ENCODE data around the gene CAMTA1.
"Not testable (repeated sequence)": the region's sequence is repeated elsewhere in the genome, so short reads cannot be mapped to it uniquely, and the experiment has no call there.

CAMTA1 gene

DNA sequence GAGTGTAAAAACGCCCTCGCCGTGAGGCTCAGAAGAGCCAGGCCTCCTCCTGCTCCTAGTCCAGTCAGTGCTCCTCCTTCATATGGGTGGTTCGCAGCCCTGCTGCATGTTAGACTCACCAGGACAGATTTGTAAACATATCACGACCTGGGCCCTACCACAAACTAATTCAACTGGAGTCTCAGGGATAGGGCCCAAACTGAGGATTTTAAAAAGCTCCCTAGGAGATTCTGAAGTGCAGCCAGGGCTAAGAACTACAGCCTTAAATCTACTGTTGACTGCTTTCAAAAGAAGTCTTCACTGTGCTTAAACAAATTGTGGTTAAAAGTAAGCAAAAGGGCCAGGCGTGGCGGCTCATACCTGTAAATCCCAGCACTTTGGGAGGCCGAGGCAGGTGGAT lies 57.0 kb downstream of the CAMTA1 start:
- DNase-seq (ENCODE audit: extremely low spot score), result no peak
- CTCF ChIA-PET, result no interaction called here
- no peak for TF ChIP-seq L3MBTL2 (conservative IDR thresholded peaks at IDR 0.05)
- no peak for TF ChIP-seq ELF4 (IDR thresholded peaks at IDR 0.05)
- TF ChIP-seq SP1 (IDR thresholded peaks at IDR 0.05), result no peak
- POLR2A ChIA-PET, result no interaction called here

DNA sequence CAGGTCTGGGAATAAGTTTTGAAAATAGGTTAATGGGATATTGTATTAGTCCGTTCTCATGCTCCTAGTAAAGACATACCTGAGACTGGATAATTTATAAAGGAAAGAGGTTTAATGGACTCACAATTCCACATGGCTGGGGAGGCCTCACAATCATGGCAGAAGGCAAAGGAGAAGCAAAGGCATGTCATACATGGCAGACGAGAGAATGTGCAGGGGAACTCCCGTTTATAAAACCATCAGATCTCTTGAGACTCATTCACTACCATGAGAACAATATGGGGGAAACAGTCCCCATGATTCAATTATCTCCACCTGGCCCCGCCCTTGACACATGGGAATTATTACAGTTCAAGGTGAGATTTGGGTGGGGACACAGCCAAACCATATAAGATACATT lies 60.5 kb downstream of the CAMTA1 start:
- CTCF ChIA-PET, result not testable (repeated sequence)

DNA sequence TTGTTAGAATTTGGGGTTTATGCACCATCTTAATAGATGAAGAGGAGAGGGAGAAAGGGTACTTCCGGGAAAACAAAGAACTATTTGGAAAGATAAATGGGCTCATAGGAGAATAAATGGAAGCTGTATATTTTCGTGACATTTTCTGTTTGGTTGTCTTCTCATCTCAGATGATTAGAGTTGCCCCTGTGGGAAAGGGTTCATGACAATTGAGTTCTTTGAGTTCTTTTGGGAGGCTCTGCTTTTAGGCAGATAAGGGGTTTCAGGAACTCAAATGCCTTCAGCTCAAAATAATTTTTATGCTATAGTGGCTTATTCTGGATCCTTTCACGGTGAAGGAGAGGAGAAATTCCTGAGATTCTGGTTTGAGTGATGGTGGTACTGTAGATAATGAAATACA lies 63.6 kb downstream of the CAMTA1 start:
- no peak for TF ChIP-seq FOXM1 (IDR thresholded peaks at IDR 0.05; ENCODE audit: borderline replicate concordance)
- TF ChIP-seq FOXA1 (IDR thresholded peaks at IDR 0.05), result no peak
- ChIA-PET CTCF (no interaction called here), POLR2A (no interaction called here)
- no peak for DNase-seq (ENCODE audit: extremely low spot score)

More for the DNA sequence above, 60.5 kb downstream of the CAMTA1 start:
- DNase-seq (ENCODE audit: extremely low spot score); POLR2A ChIA-PET: not testable (repeated sequence)

DNA sequence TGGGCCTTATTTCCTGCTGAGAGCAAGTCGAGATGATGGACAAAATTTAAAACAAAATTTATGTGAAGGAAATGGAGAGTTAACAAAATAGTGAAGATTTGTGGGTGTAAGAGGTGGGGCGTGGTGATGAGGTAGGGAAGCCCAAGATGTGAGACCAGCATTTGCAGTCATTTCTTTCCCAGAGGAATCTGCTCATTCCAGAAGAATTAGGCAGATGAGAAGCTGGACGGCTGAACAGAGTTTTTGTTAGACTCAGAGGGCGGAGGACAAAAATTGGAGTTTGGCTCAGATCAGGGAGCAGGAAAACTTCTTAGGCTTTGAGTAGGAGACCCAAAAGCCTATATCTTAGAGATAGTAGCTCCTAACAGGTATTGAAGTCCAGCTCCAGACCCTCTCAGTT lies 65.3 kb downstream of the CAMTA1 start:
- DNase-seq (ENCODE audit: extremely low spot score), result no peak
- ChIA-PET POLR2A (no interaction called here), CTCF (no interaction called here)
- TF ChIP-seq FOXM1 (IDR thresholded peaks at IDR 0.05; ENCODE audit: borderline replicate concordance), result no peak
- TF ChIP-seq CTBP1 (IDR thresholded peaks at IDR 0.05; ENCODE audit: borderline replicate concordance), result no peak
- TF ChIP-seq FOXK2 (IDR thresholded peaks at IDR 0.05), result no peak
- TF ChIP-seq NFRKB (IDR thresholded peaks at IDR 0.05), result no peak
- no peak for TF ChIP-seq ELF4 (IDR thresholded peaks at IDR 0.05)
- no peak for TF ChIP-seq ARNT (IDR thresholded peaks at IDR 0.05)
- TF ChIP-seq L3MBTL2 (conservative IDR thresholded peaks at IDR 0.05), result no peak
- no peak for TF ChIP-seq SUZ12 (IDR thresholded peaks at IDR 0.05)
- TF ChIP-seq TARDBP (IDR thresholded peaks at IDR 0.05), result no peak
- TF ChIP-seq ZNF384 (IDR thresholded peaks at IDR 0.05), result no peak
- no peak for TF ChIP-seq FOXA1 (IDR thresholded peaks at IDR 0.05)
- TF ChIP-seq BHLHE40 (IDR thresholded peaks at IDR 0.05; ENCODE audit: borderline replicate concordance), result no peak
- no peak for TF ChIP-seq SP1 (IDR thresholded peaks at IDR 0.05)
- TF ChIP-seq, protein P1, sequence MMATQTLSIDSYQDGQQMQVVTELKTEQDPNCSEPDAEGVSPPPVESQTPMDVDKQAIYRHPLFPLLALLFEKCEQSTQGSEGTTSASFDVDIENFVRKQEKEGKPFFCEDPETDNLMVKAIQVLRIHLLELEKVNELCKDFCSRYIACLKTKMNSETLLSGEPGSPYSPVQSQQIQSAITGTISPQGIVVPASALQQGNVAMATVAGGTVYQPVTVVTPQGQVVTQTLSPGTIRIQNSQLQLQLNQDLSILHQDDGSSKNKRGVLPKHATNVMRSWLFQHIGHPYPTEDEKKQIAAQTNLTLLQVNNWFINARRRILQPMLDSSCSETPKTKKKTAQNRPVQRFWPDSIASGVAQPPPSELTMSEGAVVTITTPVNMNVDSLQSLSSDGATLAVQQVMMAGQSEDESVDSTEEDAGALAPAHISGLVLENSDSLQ (IDR thresholded peaks at IDR 0.05), result no peak
- TF ChIP-seq HDGF (IDR thresholded peaks at IDR 0.05; ENCODE audit: borderline replicate concordance), result no peak
- TF ChIP-seq LEF1 (IDR thresholded peaks at IDR 0.05; ENCODE audit: borderline replicate concordance), result no peak

DNA sequence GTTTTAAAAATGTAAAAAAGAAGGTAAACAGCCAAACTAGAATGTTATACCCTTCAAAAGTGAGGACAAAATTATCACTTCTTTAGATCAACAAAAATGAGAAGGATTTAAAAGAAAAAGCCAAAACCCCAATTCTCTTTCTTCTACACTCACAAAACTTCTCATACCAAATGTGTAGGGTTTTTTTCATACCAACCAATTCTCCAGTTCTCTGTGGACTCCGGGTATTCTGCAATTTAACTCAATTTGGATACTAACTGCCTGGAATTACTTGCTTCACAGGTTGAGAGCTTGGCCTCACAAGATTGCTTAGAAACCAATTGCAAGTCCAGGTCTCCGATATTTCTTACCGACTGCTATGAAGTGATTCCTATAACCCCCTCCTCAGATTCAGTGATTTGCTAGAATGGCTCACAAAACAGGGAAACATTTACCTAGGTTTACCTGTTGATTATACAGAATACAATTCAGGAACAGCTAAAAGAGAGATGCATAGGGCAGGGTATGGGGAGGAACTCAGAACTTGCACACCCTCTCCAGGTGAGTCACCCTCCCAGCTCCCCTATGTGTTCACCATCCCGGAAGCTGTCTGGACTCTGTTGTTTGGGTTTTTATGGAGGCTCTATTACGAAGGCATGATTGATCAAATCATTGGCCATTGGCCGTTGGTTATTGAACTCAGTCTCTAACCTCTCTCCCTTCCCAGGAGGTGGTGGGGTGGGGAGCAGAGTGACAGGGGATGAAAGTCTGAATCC lies 67.1 kb downstream of the CAMTA1 start:
- no peak for TF ChIP-seq ELF4 (IDR thresholded peaks at IDR 0.05)
- no peak for DNase-seq (ENCODE audit: extremely low spot score)
- ChIA-PET CTCF (interaction anchor here (0.6 kb wide), 1 partner anchor 430 kb away, joined by 3 read pairs; no protein-coding TSS in a partner anchor), POLR2A (no interaction called here)

DNA sequence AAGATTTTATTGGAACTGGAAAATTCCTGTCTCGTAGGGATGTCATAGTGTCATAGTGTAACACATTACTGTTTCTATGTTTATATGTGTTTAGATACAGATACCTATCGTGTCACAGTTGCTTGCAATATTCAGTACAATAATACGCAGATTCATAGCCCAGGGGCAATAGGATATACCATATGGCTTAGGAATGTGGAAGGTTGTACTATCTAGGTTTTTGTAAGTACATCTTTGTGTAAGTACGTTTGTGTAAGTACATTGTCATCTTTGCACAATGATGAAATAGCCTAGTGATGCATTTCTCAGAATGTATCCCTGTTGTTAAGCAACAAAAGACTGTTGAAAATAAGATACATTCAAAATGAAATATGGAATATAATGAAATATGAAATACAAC lies 68.9 kb downstream of the CAMTA1 start:
- TF ChIP-seq L3MBTL2 (conservative IDR thresholded peaks at IDR 0.05) (no peak), TARDBP (IDR thresholded peaks at IDR 0.05) (no peak), FOXM1 (IDR thresholded peaks at IDR 0.05; ENCODE audit: borderline replicate concordance) (no peak), ELF4 (IDR thresholded peaks at IDR 0.05) (no peak), ZNF384 (IDR thresholded peaks at IDR 0.05) (no peak), FOXK2 (IDR thresholded peaks at IDR 0.05) (no peak), FOXA1 (IDR thresholded peaks at IDR 0.05) (no peak), CTBP1 (IDR thresholded peaks at IDR 0.05; ENCODE audit: borderline replicate concordance) (no peak)
- TF ChIP-seq, protein P1 (IDR thresholded peaks at IDR 0.05), result no peak
- CTCF ChIA-PET, result no interaction called here
- POLR2A ChIA-PET, result no interaction called here
- DNase-seq (ENCODE audit: extremely low spot score), result no peak

DNA sequence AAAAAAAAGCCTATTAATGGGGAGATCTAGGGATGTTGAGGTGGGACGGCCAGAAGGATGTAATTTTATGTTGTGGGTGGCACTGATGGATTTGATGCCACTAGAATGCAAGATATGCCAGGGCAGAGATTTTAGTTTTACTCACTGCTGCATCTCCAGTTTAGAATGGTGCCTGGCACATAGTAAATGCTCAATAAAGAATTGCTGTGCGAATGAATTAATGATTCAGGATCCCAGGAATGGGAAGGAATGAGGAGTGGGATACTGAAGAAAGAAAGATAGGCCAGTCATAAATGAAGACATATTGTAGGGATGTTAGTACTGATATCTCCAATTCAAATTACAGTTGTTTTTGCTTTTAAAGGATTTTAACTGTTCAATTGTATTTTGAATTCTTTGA lies 72.6 kb downstream of the CAMTA1 start:
- CTCF ChIA-PET, result interaction anchor here (0.6 kb wide), 1 partner anchor 13 kb away, joined by 3 read pairs; no protein-coding TSS in a partner anchor
- no peak for TF ChIP-seq NFRKB (IDR thresholded peaks at IDR 0.05)
- no peak for TF ChIP-seq FOXA1 (IDR thresholded peaks at IDR 0.05)
- TF ChIP-seq ELF4 (IDR thresholded peaks at IDR 0.05), result no peak
- TF ChIP-seq ZNF384 (IDR thresholded peaks at IDR 0.05), result no peak
- TF ChIP-seq LEF1 (IDR thresholded peaks at IDR 0.05; ENCODE audit: borderline replicate concordance), result no peak
- TF ChIP-seq SUZ12 (IDR thresholded peaks at IDR 0.05), result no peak
- TF ChIP-seq, protein P1 (IDR thresholded peaks at IDR 0.05), result no peak
- DNase-seq (ENCODE audit: extremely low spot score), result no peak
- POLR2A ChIA-PET, result no interaction called here

DNA sequence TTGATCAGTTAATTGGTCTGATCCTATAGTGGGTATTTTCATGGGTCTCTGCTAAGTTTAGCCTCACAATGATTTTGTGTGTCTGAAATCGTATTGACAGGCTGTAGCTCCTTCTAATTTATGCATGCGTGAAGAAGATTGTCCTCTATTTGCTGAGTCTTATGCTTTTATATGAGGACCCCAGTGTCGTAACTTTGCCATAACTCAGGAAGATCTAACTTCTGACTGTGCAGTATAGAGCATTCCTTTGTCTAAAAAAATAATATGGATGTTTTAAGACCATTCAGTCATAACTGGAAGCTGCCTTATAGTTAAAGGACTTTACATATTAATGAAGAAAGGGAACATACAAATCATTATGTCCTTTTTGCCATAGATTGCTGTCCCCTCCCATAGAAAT lies 73.3 kb downstream of the CAMTA1 start:
- TF ChIP-seq FOXA1 (IDR thresholded peaks at IDR 0.05) (no peak), ELF4 (IDR thresholded peaks at IDR 0.05) (no peak), SUZ12 (IDR thresholded peaks at IDR 0.05) (no peak), BHLHE40 (IDR thresholded peaks at IDR 0.05; ENCODE audit: borderline replicate concordance) (no peak), TARDBP (IDR thresholded peaks at IDR 0.05) (no peak), FOXM1 (IDR thresholded peaks at IDR 0.05; ENCODE audit: borderline replicate concordance) (no peak), L3MBTL2 (conservative IDR thresholded peaks at IDR 0.05) (no peak), FOXK2 (IDR thresholded peaks at IDR 0.05) (no peak), NFRKB (IDR thresholded peaks at IDR 0.05) (no peak), LEF1 (IDR thresholded peaks at IDR 0.05; ENCODE audit: borderline replicate concordance) (no peak), CTBP1 (IDR thresholded peaks at IDR 0.05; ENCODE audit: borderline replicate concordance) (no peak), ZNF384 (IDR thresholded peaks at IDR 0.05) (no peak), ARNT (IDR thresholded peaks at IDR 0.05) (no peak), HDGF (IDR thresholded peaks at IDR 0.05; ENCODE audit: borderline replicate concordance) (no peak), SP1 (IDR thresholded peaks at IDR 0.05) (no peak)
- TF ChIP-seq, protein P1 (IDR thresholded peaks at IDR 0.05), result no peak
- no peak for DNase-seq (ENCODE audit: extremely low spot score)
- ChIA-PET CTCF (interaction anchor here (0.6 kb wide), 2 partner anchors 14 to 25 kb away, joined by 3 to 5 read pairs; no protein-coding TSS in a partner anchor), POLR2A (no interaction called here)
